Non-pigmented ciliary epithelial cell (primary cell): ENCODE measurements around the gene NUTM2F.
A peak's percentile ranks its signal among the peaks of the same experiment; 100 is the strongest.
"Not testable (repeated sequence)": the region's sequence is repeated elsewhere in the genome, so short reads cannot be mapped to it uniquely, and the experiment has no call there.

ENCODE experiments used
- DNase-seq: peaks from one replicate; pipeline ENCODE4 v3.0.0-alpha.2; 2010; ENCODE audit warnings: low read depth

Gene NUTM2F

GRCh38 chr9:94316236-94316635 lies 12.2 kb downstream of the NUTM2F start:
- DNase-seq, result not testable (repeated sequence)

GRCh38 chr9:94315034-94315984 lies 13.1 kb downstream of the NUTM2F start:
- DNase-seq, result not testable (repeated sequence)

- DNase-seq, result no peak
Measured at GRCh38 chr9:94303321-94303720, 25.1 kb downstream of the NUTM2F start.

- DNase-seq, result no peak
Measured at GRCh38 chr9:94302426-94302825, 26.0 kb downstream of the NUTM2F start.

- DNase-seq, result no peak
Measured at GRCh38 chr9:94301583-94301982, 26.9 kb downstream of the NUTM2F start.

DNA sequence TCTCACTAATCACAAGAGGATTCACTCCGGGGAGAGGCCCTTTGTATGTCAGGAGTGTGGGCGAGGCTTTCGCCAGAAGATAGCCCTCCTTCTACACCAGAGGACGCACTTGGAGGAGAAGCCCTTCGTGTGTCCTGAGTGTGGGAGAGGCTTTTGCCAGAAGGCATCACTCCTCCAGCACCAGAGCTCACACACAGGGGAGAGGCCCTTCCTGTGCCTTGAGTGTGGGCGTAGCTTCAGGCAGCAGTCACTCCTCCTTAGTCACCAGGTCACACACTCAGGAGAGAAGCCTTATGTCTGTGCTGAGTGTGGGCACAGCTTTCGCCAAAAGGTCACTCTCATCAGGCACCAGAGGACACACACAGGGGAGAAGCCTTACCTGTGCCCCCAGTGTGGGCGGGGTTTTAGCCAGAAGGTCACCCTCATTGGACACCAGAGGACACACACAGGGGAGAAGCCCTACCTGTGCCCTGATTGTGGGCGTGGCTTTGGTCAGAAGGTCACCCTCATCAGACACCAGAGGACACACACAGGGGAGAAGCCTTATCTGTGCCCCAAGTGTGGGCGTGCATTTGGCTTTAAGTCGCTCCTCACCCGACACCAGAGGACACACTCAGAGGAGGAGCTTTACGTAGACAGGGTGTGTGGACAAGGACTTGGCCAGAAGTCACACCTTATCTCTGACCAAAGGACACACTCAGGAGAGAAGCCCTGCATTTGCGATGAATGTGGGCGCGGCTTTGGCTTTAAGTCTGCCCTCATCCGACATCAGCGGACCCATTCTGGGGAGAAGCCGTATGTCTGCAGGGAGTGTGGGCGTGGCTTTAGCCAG lies 27.8 kb downstream of the NUTM2F start:
- no peak for DNase-seq

- no peak for DNase-seq
Measured at GRCh38 chr9:94298949-94299599, 29.4 kb downstream of the NUTM2F start.

DNA sequence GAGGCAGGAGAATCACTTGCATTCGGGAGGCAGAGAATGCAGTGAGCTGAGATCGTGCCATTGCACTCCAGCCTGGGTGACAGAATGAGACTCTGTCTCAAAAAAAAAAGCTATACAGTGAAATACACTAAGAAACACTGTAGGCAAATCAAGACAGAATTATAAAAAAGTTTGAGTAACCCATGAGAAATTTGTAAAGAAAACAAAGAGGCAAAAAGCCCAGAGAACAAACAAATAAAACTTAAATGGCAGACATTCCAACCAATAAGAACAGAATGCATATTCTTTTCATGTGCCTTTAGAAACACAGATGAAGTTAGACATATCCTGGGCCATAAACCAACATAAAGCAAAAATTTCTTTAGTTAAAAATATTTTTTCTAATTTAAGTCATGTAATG lies 38.8 kb downstream of the NUTM2F start:
- no peak for DNase-seq

- DNase-seq, result no peak
Measured at GRCh38 chr9:94287877-94288513, 40.4 kb downstream of the NUTM2F start.

GRCh38 chr9:94286116-94286515 lies 42.3 kb downstream of the NUTM2F start:
- DNase-seq, result peak; percentile 3

DNA sequence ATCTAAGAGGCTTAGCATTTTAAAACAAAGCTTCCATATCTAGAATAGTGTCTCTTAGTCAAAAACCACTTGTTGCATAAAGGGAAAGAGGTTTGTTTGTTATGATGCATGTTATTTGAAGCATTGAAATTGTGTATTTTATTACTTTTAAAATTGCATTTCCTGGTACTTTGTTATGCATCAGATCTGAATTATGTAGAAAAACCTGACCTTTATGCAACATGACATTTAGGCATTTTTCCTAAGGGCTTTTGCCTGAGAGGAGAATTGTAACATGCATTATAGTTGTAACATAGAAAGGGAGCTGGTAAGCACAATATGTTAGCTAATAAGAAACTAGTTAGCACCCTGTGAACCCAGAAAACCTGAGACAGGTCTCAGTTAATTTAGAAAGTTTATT lies 47.3 kb downstream of the NUTM2F start:
- no peak for DNase-seq

GRCh38 chr9:94280409-94280989 lies 47.9 kb downstream of the NUTM2F start:
- no peak for DNase-seq

DNA sequence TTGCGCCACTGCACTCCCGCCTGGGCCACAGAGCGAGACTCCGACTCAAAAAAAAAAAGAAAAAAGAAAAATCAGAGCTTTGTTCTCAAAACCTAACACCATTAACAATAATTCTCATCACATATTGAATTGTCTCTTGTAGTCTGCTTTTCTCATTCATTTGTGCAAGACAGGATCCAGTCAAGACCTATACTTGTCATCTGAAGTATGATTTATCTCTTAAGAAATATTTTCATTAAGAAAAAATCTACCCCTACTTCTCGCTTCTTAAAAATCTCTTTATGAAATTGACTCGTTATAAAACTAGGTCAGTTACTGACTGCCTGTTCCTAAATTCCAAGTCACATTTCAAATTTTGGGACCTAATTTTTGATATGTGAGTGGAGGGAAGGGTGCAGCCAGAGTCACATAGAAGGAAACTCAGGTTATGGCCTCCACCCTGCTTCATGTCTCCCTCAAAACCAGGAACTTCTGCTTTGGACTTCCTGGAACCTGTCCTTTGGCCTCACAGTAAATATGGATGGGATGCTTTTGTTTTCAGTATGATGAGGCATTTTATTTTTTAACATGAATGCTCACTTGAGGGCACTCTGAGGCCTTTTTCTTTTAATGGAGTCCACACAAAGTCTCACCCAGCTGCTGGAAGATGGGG lies 50.4 kb downstream of the NUTM2F start:
- no peak for DNase-seq

DNA sequence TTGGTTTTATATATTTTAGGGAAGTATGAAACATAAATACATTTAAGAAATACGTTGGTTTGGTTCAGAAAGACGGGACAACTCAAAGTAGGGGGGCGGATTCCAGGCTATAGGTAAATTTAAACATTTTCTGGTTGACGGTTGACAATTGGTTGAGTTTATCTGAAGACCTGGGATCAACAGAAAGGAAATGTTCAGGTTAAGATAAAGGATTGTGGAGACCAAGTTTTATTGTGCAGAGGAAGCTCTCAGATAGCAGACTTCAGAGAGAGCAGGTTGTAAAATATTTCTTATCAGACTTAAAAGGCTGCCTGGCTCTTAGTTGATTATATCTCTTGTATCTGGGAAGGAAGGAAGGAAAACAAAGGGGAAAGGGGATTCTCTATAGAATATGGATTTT lies 51.4 kb downstream of the NUTM2F start:
- not testable (repeated sequence) for DNase-seq

- DNase-seq, result no peak
Measured at GRCh38 chr9:94270009-94270408, 58.4 kb downstream of the NUTM2F start.

GRCh38 chr9:94269264-94269663 lies 59.2 kb downstream of the NUTM2F start:
- DNase-seq, result no peak
